Endometrium (tissue), 2 donors: ENCODE measurements around the gene TENM4.
"Not testable (repeated sequence)": the region's sequence is repeated elsewhere in the genome, so short reads cannot be mapped to it uniquely, and the experiment has no call there.

Experiments used
- FAIRE-seq: peaks from 2 replicates; lab custom pipeline; 2012; peaks lifted over from hg19 to GRCh38; lab: Jason Lieb, UNC
- donor health status: control.
- donor health status: control.

TENM4 gene

DNA sequence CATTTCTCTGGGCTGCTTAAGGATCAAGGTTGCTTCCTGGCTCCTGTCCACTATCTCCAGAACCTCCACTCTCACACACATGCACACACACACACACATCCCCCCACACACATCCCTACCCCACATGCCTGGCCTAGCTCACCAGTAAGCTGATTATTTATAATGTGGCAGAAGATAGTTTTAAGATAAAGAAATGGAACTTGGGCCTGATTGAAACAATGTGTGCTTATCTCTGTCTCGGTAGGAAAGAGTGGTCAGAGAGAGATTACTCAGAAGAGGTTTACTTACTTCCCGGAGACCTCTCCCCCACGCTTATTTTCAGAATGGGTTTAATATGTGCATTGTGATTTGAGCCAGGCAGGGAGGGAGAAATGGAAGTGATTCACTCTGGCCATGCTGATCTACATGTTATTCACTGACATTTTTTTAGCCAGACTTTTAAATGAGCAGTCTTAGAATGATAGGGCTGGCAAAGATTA is 422.4 kb downstream of the TENM4 start:
- FAIRE-seq: no peak

DNA sequence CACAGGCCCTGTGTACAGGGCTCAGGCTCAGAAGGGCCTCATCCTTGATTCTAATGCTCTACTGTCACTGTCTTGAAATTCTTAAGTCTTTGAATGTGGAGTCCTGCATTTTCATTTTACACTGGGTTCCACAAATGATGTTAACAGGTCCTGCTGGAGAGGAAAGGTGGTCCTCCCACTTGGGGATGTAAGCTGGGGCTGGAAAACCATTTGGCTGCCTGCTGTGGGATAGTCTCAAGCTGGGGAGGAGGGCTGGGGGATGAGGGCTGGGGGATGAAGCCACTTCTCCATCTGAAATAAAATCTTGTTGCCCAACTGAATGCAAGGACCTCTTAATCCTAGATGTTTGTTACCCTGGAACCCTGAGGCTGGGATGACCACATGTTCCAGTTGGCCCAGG is 423.0 kb downstream of the TENM4 start:
- no peak for FAIRE-seq

DNA sequence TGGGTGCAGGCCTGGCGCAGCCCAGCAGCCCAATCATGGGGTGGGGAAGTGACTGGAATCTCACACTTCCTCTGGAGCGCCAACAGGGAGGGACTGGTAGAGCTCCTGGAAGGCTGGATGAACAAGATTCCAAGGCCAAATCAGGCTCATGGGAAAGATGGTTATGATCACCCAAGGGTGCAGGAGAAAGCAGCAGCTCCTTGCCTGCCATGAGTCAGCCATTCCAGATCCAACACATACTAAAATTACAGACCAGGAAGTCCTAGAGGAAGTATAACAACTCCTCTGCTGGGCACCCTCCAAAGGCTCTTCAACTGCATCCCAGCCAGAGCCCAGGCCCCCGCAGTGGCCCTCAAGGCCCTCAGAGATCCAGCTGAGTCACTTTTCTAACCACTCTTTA is 427.3 kb downstream of the TENM4 start:
- FAIRE-seq: no peak

DNA sequence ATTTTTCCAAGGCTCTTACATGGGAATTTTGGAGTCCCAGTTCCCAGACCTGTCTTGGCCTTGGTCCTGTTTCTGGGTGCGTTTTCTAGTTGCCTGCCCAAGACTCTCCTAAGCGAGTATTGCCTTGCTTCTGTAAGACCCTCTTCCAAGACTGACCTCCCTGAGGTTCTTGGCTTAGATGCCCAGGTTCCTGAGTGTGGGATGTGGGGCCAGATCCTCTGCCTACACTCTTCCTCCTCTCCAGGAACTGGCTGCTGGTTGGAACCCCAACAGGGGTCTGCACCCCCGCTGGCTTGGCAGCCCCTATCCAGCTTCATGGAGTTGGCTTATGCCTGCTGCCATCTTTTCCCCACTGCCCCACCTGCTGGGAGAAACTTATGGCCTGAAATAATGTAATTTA is 429.5 kb downstream of the TENM4 start:
- FAIRE-seq: no peak

DNA sequence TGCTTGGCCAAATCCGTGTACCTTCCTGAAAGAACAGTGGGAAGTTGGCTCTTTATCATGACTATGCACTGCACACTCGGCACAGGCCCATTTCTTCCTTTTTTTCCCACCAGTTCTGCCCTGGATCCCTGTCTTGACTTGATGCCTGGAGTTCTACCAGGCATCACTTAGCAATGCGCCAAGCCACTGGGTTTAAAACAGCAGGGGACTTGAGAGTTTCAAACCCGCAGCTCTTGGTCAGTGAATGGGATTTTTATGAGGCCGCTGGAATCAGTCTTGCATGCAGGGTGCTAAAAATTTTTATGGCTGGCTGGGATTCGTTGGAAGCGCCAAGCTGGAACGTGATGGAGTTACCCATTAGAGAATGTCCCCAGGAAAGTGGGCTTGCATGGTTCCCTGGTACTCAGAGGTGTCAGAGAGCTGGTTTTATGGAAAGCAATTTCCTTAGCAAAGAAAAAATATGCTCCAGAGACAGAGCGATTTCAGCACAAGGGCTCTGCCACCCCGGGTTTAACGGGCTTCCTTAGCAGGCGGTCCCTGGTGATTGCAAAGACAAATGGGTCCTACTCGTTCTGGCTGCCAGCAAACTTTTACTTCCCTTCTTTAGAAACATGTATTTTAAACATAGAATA is 432.9 kb downstream of the TENM4 start:
- no peak for FAIRE-seq

DNA sequence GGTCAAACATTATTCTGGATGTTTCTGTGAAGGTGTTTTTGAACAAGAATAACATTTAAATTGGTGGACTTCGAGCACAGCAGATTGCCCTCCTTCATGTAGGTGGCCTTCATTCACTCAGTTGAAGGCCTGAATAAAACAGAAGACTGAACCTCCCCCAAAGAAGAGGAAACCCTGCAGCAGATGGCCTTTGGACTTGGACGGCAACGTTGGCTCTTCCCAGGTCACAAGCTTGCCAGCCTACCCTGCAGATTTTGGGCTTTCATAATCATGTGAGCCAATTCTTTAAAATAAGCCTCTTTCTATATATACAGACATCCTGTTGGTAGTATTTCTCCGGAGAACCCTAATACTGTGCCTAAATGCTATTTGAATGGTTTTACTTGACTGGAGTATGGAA is 434.0 kb downstream of the TENM4 start:
- FAIRE-seq: no peak

DNA sequence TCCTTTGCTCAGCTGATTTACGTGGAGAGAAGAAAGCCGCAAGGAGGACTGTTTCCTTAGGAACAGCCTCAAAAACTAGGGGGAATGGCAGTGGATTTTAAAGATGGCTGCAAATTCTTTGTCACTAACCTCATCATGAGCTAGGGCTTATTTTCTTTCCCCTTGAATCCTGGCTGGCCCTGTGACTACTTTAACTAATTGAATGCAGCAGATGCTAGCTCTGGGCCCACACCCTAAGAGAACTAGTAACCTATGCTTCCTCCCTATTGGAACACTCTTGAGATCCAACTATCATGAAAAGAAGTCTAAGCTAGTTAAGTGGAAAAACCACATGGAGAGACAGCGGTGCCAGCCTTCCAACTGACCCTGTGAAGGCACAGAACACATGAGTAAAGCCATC is 444.8 kb downstream of the TENM4 start:
- no peak for FAIRE-seq

DNA sequence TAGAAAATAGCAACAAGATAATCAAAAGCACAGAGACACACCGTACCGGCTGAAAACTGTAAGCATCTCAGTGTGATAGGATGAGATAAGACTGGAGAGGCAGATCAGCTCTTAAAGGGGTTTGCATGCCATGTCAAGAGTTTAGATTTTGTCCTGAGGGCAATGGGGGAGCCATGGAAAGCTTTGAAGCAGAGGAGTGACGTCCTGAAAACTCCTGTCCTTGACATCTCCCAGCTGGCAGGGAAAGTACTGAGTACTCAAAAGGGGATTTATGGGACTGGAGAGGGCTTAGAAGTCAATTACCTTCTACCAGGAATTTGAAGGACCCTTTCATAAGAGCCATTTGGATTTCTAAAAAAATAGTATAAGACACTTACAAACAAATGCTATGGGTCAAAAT is 445.7 kb downstream of the TENM4 start:
- no peak for FAIRE-seq

DNA sequence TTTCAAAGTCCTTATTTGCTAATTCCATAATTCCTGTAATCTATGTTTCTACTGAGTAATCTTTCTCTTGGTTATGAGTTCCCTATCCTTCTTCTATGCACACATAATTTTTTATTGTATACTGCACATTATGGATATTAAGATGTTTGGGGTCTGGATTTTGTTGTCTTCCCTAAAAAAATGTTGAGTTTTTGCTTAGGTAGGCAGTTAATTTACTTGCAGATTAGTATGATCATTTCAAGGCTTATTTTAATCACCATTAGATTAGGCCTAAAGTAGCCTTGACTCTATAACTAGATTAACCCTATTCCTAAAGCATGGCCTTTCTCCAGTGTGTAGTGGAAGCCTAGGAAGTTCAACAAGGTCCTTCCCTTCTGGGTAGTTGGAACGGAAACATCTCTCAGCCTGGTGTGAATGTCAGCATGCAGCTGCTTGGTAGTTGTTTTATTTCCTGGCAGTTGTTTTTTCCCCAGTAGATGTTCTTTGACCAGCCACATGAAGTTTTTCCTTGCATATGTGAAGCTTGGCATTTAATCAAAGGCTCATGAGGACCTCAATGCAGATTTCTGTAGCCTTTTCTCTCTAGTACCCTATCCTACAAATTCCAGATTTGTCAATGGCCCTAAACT is 446.9 kb downstream of the TENM4 start:
- FAIRE-seq: no peak

DNA sequence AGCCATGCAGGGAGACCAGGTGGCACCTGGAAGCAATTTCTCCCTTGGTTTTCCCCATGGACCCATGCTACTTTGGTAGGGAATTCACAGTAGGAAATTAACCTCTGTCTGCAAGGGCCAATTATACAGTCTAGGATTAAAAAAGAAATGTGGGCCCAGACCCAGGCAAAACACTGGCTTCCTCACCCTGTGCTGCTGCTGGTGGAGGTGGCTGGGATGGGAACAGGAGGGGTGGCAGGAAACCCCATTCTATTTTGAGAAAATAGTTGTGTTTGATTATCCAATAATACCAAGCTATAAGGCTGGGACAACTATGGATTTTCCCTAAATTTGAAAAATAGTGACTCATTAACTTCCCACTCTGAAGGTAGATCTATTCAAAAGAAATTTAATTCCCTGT is 449.1 kb downstream of the TENM4 start:
- FAIRE-seq: no peak

DNA sequence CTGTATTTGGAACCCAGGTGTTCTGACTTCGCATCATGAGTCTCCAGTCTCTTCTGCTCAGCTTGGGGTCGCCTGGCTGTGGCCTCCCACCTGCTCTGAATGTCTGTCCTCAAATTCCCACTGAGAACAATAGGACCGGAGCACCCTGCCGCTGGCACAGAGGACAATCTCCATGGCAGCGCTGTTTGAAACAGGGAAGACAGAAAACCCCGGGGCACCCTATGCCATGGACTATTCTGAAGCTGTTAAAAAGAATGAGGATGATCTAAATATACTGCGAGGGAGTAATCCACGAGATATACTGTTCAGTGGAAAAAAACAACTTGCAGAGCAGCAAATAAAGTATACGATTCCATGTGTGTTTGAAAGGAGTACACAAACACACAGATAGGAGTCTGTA is 450.6 kb downstream of the TENM4 start:
- FAIRE-seq: no peak

DNA sequence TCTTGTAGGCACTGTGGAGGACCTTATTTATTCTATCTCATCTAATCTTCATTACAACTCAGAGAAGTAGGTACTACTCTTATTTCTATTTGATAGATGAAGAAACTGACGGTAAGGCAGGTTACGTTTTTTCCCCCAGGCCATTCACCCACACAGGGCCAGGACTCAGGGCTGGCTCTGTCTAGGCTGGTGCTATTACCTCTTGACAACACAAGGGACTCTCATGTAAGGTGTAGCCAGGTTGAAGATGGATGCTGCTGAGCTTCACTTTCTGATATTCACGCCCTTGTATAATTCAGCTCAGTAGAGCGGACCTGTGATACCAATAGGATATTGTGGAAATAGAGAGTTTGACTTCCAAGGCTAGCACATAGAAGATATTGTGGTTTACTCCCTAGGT is 453.1 kb downstream of the TENM4 start:
- FAIRE-seq: no peak

DNA sequence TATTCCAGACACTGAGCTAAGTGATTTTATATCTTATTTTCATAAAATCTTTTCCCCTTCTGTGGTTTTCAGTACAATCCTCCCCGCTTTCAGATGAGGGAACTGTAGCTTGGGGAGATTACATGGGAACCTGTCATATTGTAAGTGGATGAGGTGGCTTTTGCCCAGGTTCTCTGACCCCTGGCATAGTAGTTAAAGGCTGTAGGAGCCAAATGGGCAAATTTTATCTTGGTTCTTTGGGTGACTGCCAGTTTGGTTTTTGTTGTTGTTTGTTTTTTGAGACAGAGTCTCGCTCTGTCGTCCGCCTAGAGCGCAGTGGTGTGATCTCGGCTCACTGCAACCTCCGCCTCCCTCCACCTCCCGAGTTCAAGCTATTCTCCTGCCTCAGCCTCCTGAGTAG is 454.5 kb downstream of the TENM4 start:
- no peak for FAIRE-seq

DNA sequence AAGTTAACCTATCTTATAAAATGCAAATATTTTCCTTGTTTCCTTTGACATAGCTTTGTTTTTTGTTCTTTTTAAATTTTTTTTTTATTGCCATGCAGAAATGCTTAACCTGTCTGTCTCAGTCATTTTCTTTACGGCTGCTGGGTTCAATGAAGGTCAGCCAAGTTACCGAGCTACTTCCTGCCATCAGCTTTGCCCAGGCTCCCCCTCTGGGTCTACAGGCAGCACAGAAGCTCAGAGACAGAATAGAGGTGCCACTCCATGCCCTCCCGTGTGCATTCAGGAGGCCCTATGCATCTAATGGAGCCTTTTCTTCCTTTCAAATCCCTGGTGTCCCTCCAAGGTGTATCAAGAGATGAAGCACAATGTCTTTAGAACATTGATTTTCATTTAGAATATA is 455.2 kb downstream of the TENM4 start:
- no peak for FAIRE-seq

DNA sequence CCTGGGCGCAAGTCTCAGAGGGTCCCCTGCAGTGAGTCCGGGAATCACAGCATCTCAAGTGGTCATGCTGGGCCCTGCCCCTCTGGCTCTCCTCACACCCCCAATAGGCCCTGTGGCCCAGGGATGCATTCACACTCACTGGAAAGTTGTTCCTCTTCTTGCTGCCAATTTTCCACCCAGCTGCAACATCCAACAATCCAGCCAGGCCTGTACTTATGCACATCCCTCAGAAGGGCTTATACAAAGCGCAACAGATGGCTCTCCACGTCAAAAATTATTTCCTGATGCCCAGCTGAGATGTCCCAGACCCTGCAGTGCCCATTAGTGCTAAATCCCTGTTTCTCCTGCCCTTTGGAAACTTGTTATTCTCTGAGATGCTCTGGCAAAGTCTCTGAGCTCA is 458.4 kb downstream of the TENM4 start:
- FAIRE-seq: no peak

DNA sequence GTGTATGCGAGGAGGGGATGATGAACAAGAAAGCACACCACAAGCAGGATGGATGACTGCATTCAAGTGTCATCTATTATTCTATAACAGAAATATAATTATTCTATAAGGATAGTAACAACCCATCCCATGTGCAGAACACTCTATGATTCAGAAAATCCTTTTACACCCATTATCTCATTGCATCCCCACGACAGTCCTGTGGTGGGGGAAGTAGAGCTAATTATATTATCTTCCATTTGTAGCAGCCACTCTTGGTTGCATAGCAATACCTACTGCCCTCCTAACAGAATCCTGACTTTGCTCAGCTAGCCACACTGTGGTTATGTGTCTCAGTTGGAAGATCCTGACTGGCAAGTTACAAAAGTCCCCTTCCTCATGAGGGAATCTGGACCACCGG is 459.7 kb downstream of the TENM4 start:
- no peak for FAIRE-seq

DNA sequence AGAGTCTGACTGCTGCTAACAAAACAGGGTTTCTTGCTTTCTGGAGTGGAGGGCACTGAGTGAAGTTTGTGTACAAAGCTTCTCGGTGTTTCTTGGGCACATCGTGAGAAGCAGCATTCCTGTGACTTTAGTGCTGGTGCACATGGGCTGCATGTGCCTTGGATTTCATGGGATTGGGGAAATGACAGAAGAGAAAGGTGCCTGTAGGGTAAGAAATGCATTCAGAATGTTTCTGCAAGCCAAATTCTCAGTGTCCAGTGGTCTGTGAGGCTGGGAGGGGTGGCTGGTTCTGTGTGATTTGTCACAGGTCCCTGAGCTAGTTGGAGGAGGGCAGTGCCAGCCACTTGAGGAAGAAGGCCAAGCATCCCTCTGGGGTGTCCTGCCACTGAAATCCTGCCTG is 462.0 kb downstream of the TENM4 start:
- no peak for FAIRE-seq

DNA sequence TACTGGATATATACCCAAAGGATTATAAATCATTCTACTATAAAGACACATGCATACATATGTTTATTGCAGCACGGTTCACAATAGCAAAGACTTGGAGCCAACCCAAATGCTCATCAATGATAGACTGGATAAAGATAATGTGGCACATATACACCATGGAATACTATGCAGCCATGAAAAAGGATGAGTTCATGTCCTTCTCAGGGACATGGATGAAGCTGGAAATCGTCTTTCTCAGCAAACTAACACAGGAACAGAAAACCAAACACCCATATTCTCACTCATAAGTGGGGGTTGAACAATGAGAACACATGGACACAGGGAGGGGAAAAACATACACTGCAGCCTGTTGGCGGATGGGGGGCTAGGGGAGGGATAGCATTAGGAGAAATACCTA is 463.0 kb downstream of the TENM4 start:
- not testable (repeated sequence) for FAIRE-seq

DNA sequence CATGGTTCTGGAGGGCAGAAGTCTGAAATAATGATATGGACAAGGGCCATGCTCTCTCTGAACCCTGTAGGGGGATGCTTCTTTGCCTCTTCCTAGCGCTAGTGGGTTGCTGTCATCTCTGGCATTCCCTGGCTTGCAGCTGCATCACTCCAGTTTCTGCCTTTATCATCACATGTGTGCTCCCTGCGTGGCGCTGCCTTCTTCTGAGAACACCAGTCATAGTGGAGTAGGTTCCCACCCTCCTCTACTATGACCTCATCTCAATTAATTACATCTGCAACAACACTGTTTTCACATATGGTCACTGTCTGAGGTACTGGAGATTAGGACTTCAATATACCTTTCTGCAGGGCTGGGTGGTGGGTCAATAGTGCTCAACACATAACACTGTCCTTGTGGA is 463.8 kb downstream of the TENM4 start:
- FAIRE-seq: no peak

DNA sequence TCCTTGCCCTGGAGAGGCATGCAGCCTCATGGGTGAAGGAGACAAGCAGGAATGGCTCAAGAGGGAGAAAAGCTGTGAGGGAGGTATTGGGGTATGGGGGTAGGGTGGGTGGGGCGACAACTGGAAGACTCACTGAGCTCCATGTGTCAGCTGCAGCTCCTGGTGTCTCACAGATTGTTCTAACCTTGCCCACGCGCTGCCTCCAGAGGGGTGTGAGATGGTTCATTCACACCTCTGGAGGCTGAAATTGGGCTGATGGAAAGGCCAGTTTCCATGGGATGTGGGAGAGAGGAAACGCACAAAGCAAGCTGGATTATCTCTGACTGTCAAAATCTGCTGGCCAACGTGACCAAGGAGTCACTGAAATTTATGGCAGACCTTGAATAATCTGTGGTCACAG is 465.7 kb downstream of the TENM4 start:
- FAIRE-seq: no peak

DNA sequence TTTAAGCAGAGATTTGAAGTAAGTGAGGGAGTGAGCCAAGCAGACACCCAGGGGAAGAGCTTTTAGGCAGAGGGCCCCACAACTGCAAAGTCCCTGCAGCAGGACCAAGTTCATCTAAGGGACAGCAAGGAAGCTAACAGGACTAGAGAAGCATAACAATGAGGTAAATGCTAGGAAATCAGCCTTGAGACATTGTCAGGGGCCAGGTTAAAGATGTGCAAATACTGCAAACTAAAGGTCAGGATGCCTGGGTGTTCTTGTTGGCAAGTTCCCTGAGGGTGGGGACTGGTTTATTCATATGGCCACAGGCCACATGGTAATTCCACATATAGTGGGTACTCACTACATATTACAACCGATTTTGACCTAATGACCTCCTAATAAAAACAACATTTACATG is 467.0 kb downstream of the TENM4 start:
- FAIRE-seq: no peak

DNA sequence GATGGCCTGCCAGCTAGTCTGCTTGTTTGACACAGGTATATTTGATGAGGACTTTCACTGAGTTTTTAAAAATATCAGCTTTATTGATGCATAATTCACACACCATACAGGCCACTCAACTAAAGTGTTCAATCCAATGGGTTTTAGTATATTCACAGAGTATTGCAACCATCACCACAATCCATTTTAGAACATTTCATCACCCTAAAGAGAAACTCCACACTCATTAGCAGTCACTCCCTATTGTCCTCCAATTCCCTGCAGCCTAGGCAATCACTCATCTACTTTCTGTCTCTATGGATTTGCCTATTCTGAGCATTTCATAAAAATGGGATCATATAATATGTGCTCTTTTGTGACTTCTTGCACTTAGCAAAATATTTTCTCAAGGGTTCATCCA is 468.2 kb downstream of the TENM4 start:
- FAIRE-seq: no peak

DNA sequence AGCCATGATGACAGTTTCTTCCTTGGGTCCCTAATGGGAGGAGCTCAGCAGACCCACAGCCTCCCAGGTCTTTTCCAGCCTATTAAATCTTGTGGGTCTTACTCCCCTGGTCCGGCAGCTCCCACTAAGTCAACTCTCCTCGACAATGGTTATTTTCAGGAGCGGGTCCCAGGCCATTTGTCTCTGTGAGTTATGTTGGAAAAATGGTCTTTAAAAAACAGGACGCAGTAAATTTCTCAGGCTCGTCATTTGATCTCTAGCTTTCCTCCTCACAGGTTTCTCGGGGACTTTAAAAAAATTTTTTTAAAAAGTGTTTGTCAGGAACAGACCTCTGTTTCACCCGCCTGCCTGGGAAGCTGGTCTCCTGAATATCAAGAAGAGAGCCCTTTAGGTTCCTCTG is 468.7 kb downstream of the TENM4 start:
- FAIRE-seq: no peak

DNA sequence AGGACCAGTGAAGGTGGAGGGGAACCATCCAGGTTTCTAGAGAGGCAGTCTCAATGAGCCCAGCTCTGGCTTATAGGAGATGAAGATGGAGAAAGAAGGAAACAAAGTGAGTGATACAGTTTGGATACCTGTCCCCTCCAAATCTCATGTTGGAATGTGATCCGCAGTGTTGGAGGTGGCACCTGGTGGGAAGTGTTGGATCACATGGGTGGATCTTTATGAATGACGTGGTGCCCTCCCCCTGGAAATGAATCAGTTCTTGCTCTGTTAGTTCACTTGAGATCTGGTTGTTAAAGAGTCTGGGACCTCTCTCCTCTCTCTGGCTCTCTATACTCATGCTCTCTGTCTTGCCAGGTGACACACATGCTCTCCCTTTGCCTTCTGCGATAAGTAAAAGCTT is 473.0 kb downstream of the TENM4 start:
- FAIRE-seq: no peak
